ENCODE measurements around the gene CAMTA1.

GRCh38 chr1:6799499-6799898 lies 14.2 kb downstream of the CAMTA1 start:
- TF ChIP-seq CTCF (conservative IDR thresholded peaks at IDR 0.05; ENCODE audit: low read length) (no peak), EZH2phosphoT487 (IDR thresholded peaks at IDR 0.05; ENCODE audit: borderline replicate concordance, low read depth, low read length) (no peak)
